Liver (tissue), 9 donors: Measurements from ENCODE around the gene HOXA1. TPM values are rescaled to one million over a fixed set of nuclear protein-coding genes. Genes with fewer than 3 reads are reported as not detected.

Source experiments
- DNase-seq: peaks from one replicate; pipeline ENCODE4 v3.0.0-alpha.2; 2017; ENCODE audit warnings: low spot score
- H3K27ac ChIP-seq, 2 donors: one replicate each; pipeline ENCODE4 v1.7.0; 2013; ENCODE audit warnings: inconsistent platforms in 2 of 2, low read length in 2 of 2, control low read depth in 1 of 2, low read depth in 1 of 2, mild to moderate bottlenecking in 1 of 2
- H3K27me3 ChIP-seq, 4 donors: one replicate each; pipeline versions ENCODE4 v1.6.1 to v1.7.0; 2013; ENCODE audit warnings: low read length in 3 of 4, inconsistent platforms in 1 of 4, mild to moderate bottlenecking in 1 of 4, moderate library complexity in 1 of 4; ENCODE audit not compliant: control insufficient read depth in 4 of 4, insufficient read depth in 4 of 4
- H3K36me3 ChIP-seq, 4 donors: one replicate each; pipeline versions ENCODE4 v1.6.1 to v1.7.0; 2013; ENCODE audit warnings: low read length in 3 of 4, mild to moderate bottlenecking in 3 of 4, low read depth in 1 of 4, moderate library complexity in 1 of 4; ENCODE audit not compliant: control insufficient read depth in 4 of 4, insufficient read depth in 3 of 4
- H3K4me1 ChIP-seq, 4 donors: one replicate each; pipeline versions ENCODE4 v1.6.1 to v1.7.0; 2013; ENCODE audit warnings: low read length in 3 of 4, mild to moderate bottlenecking in 3 of 4, moderate library complexity in 1 of 4; ENCODE audit not compliant: control insufficient read depth in 4 of 4, insufficient read depth in 4 of 4
- H3K4me3 ChIP-seq, 3 donors: one replicate each; pipeline versions ENCODE4 v1.6.1 to v1.7.0; 2013; ENCODE audit warnings: low read length in 3 of 3, control low read depth in 1 of 3, low read depth in 1 of 3, mild to moderate bottlenecking in 1 of 3
- H3K9ac ChIP-seq, 2 donors: one replicate each; pipeline ENCODE4 v1.7.0; 2013; ENCODE audit warnings: low read length in 2 of 2, mild to moderate bottlenecking in 2 of 2, moderate library complexity in 2 of 2, control low read depth in 1 of 2, low read depth in 1 of 2
- H3K9me3 ChIP-seq, 4 donors: one replicate each; pipeline versions ENCODE4 v1.6.1 to v1.7.0; 2013; ENCODE audit warnings: low read length in 3 of 4; ENCODE audit not compliant: control insufficient read depth in 4 of 4
- ATF3 ChIP-seq: IDR thresholded peaks from 2 replicates; pipeline ENCODE4 v1.6.1; 2016; ENCODE audit warnings: antibody characterized with exemption
- EGR1 ChIP-seq, 2 donors: IDR thresholded peaks; 2 replicates each; pipeline ENCODE4 v1.6.1; 2016 to 2018; ENCODE audit warnings: antibody characterized with exemption in 2 of 2, low read depth in 2 of 2
- FOXA1 ChIP-seq: IDR thresholded peaks from 2 replicates; pipeline ENCODE4 v1.6.1; 2016; ENCODE audit warnings: antibody characterized with exemption
- FOXA2 ChIP-seq: IDR thresholded peaks from 2 replicates; pipeline ENCODE4 v1.6.1; 2016; ENCODE audit warnings: antibody characterized with exemption
- GABPA ChIP-seq, 2 donors: IDR thresholded peaks in 1 of 2; conservative IDR thresholded peaks in 1 of 2; 2 replicates each; pipeline ENCODE4 v1.6.1; 2016; ENCODE audit warnings: antibody characterized with exemption in 2 of 2, mild to moderate bottlenecking in 1 of 2, moderate library complexity in 1 of 2
- HNF4G ChIP-seq: IDR thresholded peaks from 2 replicates; pipeline ENCODE4 v1.6.1; 2016; ENCODE audit warnings: antibody characterized with exemption
- JUND ChIP-seq, 2 donors: IDR thresholded peaks; 2 replicates each; pipeline ENCODE4 v1.6.1; 2016; ENCODE audit warnings: antibody characterized with exemption in 2 of 2
- MAX ChIP-seq: IDR thresholded peaks from 2 replicates; pipeline ENCODE4 v1.6.1; 2016; ENCODE audit warnings: antibody characterized with exemption
- RAD21 ChIP-seq, 2 donors: IDR thresholded peaks; 2 replicates each; pipeline ENCODE4 v1.6.1; 2016; ENCODE audit warnings: antibody characterized with exemption in 2 of 2, mild to moderate bottlenecking in 2 of 2
- RXRA ChIP-seq, 2 donors: IDR thresholded peaks; 2 replicates each; pipeline ENCODE4 v1.6.1; 2017 to 2018; ENCODE audit warnings: antibody characterized with exemption in 2 of 2, mild to moderate bottlenecking in 1 of 2
- TAF1 ChIP-seq: conservative IDR thresholded peaks from 2 replicates; pipeline ENCODE4 v1.6.1; 2016; ENCODE audit warnings: antibody characterized with exemption, mild to moderate bottlenecking
- ZBTB33 ChIP-seq: IDR thresholded peaks from 2 replicates; pipeline ENCODE4 v1.6.1; 2016; ENCODE audit warnings: antibody characterized with exemption
- WGBS: extraction: QIAGEN DNeasy Blood & Tissue Kit; methylation state at CpG from one replicate; pipeline ENCODE4 v1.1.7; 2013; 5-methylcytosine and 5-hydroxymethylcytosine counted together
- polyA plus RNA-seq, 2 donors: library from polyadenylated mRNA; stranded (reverse) in 1 of 2; unstranded in 1 of 2; fragments of 200-250 nt in 1 of 2; fragments of >200 nt in 1 of 2; fragmentation: Nextera tagmentation in 1 of 2; extraction: Ambion mirVana in 1 of 2; gene quantifications; one replicate each; pipeline versions ENCODE4 v1.2.1 to v1.2.3, GENCODE V29; 2013 to 2015
- total RNA-seq, 2 donors: library from RNA; depleted of rRNA; stranded (reverse); fragments of >200 nt; gene quantifications; one replicate each; pipeline ENCODE4 v1.2.3, GENCODE V29; 2014
- donor health status: healthy.
- donor health status: healthy.
- donor health status: healthy.
- donor health status: healthy.
- donor health status: healthy.

The HOXA1 gene
- total and polyA plus RNA-seq, 4 donors = 0.08 to 0.28 (median 0.21) TPM

DNA sequence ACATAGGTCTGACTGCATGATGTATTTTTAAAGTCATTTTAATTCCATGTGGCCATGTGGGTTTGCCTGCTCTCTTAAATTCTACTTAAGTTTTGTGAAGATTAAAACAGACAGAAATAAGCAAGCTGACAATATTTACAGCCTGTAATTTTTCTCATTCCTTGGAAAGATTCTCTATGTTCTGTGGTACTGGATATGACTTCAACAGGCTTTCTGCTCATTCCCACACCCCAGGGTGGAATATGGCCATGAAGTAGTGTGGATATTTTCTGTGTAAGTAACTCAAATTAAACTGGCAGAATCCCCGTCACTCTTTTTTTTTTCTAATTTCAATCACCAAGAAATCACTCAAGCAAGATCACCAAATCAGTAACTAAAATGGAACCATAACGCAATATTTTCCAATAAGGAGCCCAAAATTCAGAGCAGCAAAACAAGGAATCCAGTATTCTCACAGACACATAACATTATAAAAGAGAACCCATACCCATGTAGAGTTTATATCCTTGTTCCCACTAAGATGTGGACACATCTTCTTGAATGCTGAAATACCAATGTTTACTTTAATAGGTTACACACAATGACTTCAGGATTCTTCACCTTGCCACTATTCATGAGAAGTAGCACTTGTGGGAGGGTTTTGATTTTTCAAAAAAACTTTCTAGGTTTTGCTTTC, 42.0 kb upstream of the HOXA1 start:
- Histone ChIP-seq H3K9ac (no peak overlapping the region), H3K9me3 (peaks cover 0 to 2% (median 0%) of the 10 kb centered on the region in 4 donors), H3K27me3 (peaks cover 6 to 22% (median 17%) of the 10 kb centered on the region in 4 donors), H3K4me1 (peaks cover 0 to 5% (median 2%) of the 10 kb centered on the region in 4 donors), H3K4me3 (no peak overlapping the region), H3K36me3 (no peaks in the 10 kb centered on the region), H3K27ac (no peak overlapping the region)
- 45% methylated on average over 2 of the region's 2 CpGs for WGBS
- no peak for DNase-seq
- TF ChIP-seq ATF3 (no peak), TAF1 (no peak), ZBTB33 (no peak), HNF4G (no peak), FOXA2 (no peak), JUND (IDR thresholded peaks at IDR 0.05) (no peak)

- peaks cover 0 to 2% (median 0%) of the 10 kb centered on the region in 4 donors for H3K9me3 ChIP-seq
- peaks cover 2 to 20% (median 12%) of the 10 kb centered on the region in 4 donors for H3K27me3 ChIP-seq
- H3K4me3 ChIP-seq = no peak overlapping the region
- no peak for DNase-seq
- TF ChIP-seq EGR1 (IDR thresholded peaks at IDR 0.05; ENCODE audit: low read depth in 2 of 2) (no peak), GABPA (IDR thresholded peaks at IDR 0.05 in 1 of 2, conservative IDR thresholded peaks at IDR 0.05 in 1 of 2) (no peak), FOXA1 (no peak), RAD21 (IDR thresholded peaks at IDR 0.05) (no peak), JUND (IDR thresholded peaks at IDR 0.05) (no peak)
- H3K36me3 ChIP-seq = no peaks in the 10 kb centered on the region
- 20% methylated on average over 2 of the region's 2 CpGs for WGBS
- peaks cover 0 to 10% (median 1%) of the 10 kb centered on the region in 4 donors for H3K4me1 ChIP-seq
- no peak overlapping the region for H3K27ac ChIP-seq
- H3K9ac ChIP-seq = no peak overlapping the region
These were observed 38.6 kb upstream of the HOXA1 start for GRCh38 chr7:27134392-27134791.

- Histone ChIP-seq H3K27ac (no peak overlapping the region), H3K9ac (no peak overlapping the region)
- no peak for DNase-seq
These were observed 37.8 kb upstream of the HOXA1 start for GRCh38 chr7:27133409-27134231.

More at GRCh38 chr7:27133409-27134231, 37.8 kb upstream of the HOXA1 start:
- no peak overlapping the region for H3K4me3 ChIP-seq
- WGBS = 24% methylated on average over 18 of the region's 18 CpGs
- peaks cover 2 to 20% (median 12%) of the 10 kb centered on the region in 4 donors for H3K27me3 ChIP-seq
- H3K9me3 ChIP-seq = peaks cover 0 to 2% (median 0%) of the 10 kb centered on the region in 4 donors
- no peaks in the 10 kb centered on the region for H3K36me3 ChIP-seq
- H3K4me1 ChIP-seq = peaks cover 0 to 9% (median 1%) of the 10 kb centered on the region in 4 donors
- TF ChIP-seq HNF4G (no peak), MAX (no peak), FOXA2 (no peak), TAF1 (no peak), RXRA (IDR thresholded peaks at IDR 0.05) (no peak)
